Measurements from ENCODE around the gene SCGB3A2.

The SCGB3A2 gene

GRCh38 chr5:147853372-147853987, 25.0 kb upstream of the SCGB3A2 start:
- Histone ChIP-seq H3K36me3 (ENCODE audit: control insufficient read depth, insufficient read depth, low read length) (no peaks in the 10 kb centered on the region), H3K9ac (ENCODE audit: low read length) (no peak overlapping the region), H3K4me1 (ENCODE audit: control insufficient read depth, insufficient read depth, low read length) (no peaks in the 10 kb centered on the region), H3K9me3 (ENCODE audit: control insufficient read depth, low read length) (no peaks in the 10 kb centered on the region), H3K27me3 (ENCODE audit: control insufficient read depth, insufficient read depth, low read length) (no peaks in the 10 kb centered on the region), H3K4me3 (ENCODE audit: low read length) (no peak overlapping the region)

- no peak overlapping the region for H3K4me3 ChIP-seq (ENCODE audit: low read length)
- H3K27me3 ChIP-seq (ENCODE audit: control insufficient read depth, insufficient read depth, low read length) = no peaks in the 10 kb centered on the region
- H3K4me1 ChIP-seq (ENCODE audit: control insufficient read depth, insufficient read depth, low read length) = no peaks in the 10 kb centered on the region
- no peaks in the 10 kb centered on the region for H3K9me3 ChIP-seq (ENCODE audit: control insufficient read depth, low read length)
- H3K36me3 ChIP-seq (ENCODE audit: control insufficient read depth, insufficient read depth, low read length) = no peaks in the 10 kb centered on the region
- H3K9ac ChIP-seq (ENCODE audit: low read length) = no peak overlapping the region
Measured at GRCh38 chr5:147854331-147854730, 24.2 kb upstream of the SCGB3A2 start.

- H3K4me3 ChIP-seq (ENCODE audit: low read length) = no peak overlapping the region
- H3K36me3 ChIP-seq (ENCODE audit: control insufficient read depth, insufficient read depth, low read length) = no peaks in the 10 kb centered on the region
- no peaks in the 10 kb centered on the region for H3K4me1 ChIP-seq (ENCODE audit: control insufficient read depth, insufficient read depth, low read length)
- no peaks in the 10 kb centered on the region for H3K9me3 ChIP-seq (ENCODE audit: control insufficient read depth, low read length)
- H3K27me3 ChIP-seq (ENCODE audit: control insufficient read depth, insufficient read depth, low read length) = no peaks in the 10 kb centered on the region
- H3K9ac ChIP-seq (ENCODE audit: low read length) = no peak overlapping the region
Measured at GRCh38 chr5:147854894-147855773, 23.4 kb upstream of the SCGB3A2 start.

- no peaks in the 10 kb centered on the region for H3K9me3 ChIP-seq (ENCODE audit: control insufficient read depth, low read length)
- no peak overlapping the region for H3K9ac ChIP-seq (ENCODE audit: low read length)
- H3K36me3 ChIP-seq (ENCODE audit: control insufficient read depth, insufficient read depth, low read length) = no peaks in the 10 kb centered on the region
- no peaks in the 10 kb centered on the region for H3K4me1 ChIP-seq (ENCODE audit: control insufficient read depth, insufficient read depth, low read length)
- no peaks in the 10 kb centered on the region for H3K27me3 ChIP-seq (ENCODE audit: control insufficient read depth, insufficient read depth, low read length)
- no peak overlapping the region for H3K4me3 ChIP-seq (ENCODE audit: low read length)
Measured at GRCh38 chr5:147855774-147856069, 22.8 kb upstream of the SCGB3A2 start.

GRCh38 chr5:147856801-147857200, 21.7 kb upstream of the SCGB3A2 start:
- Histone ChIP-seq H3K36me3 (ENCODE audit: control insufficient read depth, insufficient read depth, low read length) (no peaks in the 10 kb centered on the region), H3K9ac (ENCODE audit: low read length) (no peak overlapping the region), H3K4me3 (ENCODE audit: low read length) (no peak overlapping the region), H3K27me3 (ENCODE audit: control insufficient read depth, insufficient read depth, low read length) (no peaks in the 10 kb centered on the region), H3K9me3 (ENCODE audit: control insufficient read depth, low read length) (no peaks in the 10 kb centered on the region), H3K4me1 (ENCODE audit: control insufficient read depth, insufficient read depth, low read length) (no peaks in the 10 kb centered on the region)

- Histone ChIP-seq H3K4me3 (ENCODE audit: low read length) (no peak overlapping the region), H3K4me1 (ENCODE audit: control insufficient read depth, insufficient read depth, low read length) (no peaks in the 10 kb centered on the region), H3K27me3 (ENCODE audit: control insufficient read depth, insufficient read depth, low read length) (no peaks in the 10 kb centered on the region), H3K9me3 (ENCODE audit: control insufficient read depth, low read length) (no peaks in the 10 kb centered on the region), H3K9ac (ENCODE audit: low read length) (no peak overlapping the region), H3K36me3 (ENCODE audit: control insufficient read depth, insufficient read depth, low read length) (no peaks in the 10 kb centered on the region)
Measured at GRCh38 chr5:147857302-147858129, 21.0 kb upstream of the SCGB3A2 start.

- H3K36me3 ChIP-seq (ENCODE audit: control insufficient read depth, insufficient read depth, low read length) = no peaks in the 10 kb centered on the region
- no peak overlapping the region for H3K9ac ChIP-seq (ENCODE audit: low read length)
Measured at GRCh38 chr5:147858565-147858964, 19.9 kb upstream of the SCGB3A2 start.

GRCh38 chr5:147859962-147860640, 18.4 kb upstream of the SCGB3A2 start:
- no peaks in the 10 kb centered on the region for H3K27me3 ChIP-seq (ENCODE audit: control insufficient read depth, insufficient read depth, low read length)
- H3K9ac ChIP-seq (ENCODE audit: low read length) = no peak overlapping the region
- H3K4me1 ChIP-seq (ENCODE audit: control insufficient read depth, insufficient read depth, low read length) = peaks cover 5% of the 10 kb centered on the region
- H3K9me3 ChIP-seq (ENCODE audit: control insufficient read depth, low read length) = no peaks in the 10 kb centered on the region
- H3K36me3 ChIP-seq (ENCODE audit: control insufficient read depth, insufficient read depth, low read length) = no peaks in the 10 kb centered on the region
- no peak overlapping the region for H3K4me3 ChIP-seq (ENCODE audit: low read length)

More at GRCh38 chr5:147858565-147858964, 19.9 kb upstream of the SCGB3A2 start:
- no peaks in the 10 kb centered on the region for H3K4me1 ChIP-seq (ENCODE audit: control insufficient read depth, insufficient read depth, low read length)
- no peak overlapping the region for H3K4me3 ChIP-seq (ENCODE audit: low read length)
- no peaks in the 10 kb centered on the region for H3K27me3 ChIP-seq (ENCODE audit: control insufficient read depth, insufficient read depth, low read length)
- no peaks in the 10 kb centered on the region for H3K9me3 ChIP-seq (ENCODE audit: control insufficient read depth, low read length)

- H3K9ac ChIP-seq (ENCODE audit: low read length) = no peak overlapping the region
- H3K4me3 ChIP-seq (ENCODE audit: low read length) = no peak overlapping the region
- H3K36me3 ChIP-seq (ENCODE audit: control insufficient read depth, insufficient read depth, low read length) = no peaks in the 10 kb centered on the region
- peaks cover 5% of the 10 kb centered on the region for H3K4me1 ChIP-seq (ENCODE audit: control insufficient read depth, insufficient read depth, low read length)
- H3K9me3 ChIP-seq (ENCODE audit: control insufficient read depth, low read length) = no peaks in the 10 kb centered on the region
- no peaks in the 10 kb centered on the region for H3K27me3 ChIP-seq (ENCODE audit: control insufficient read depth, insufficient read depth, low read length)
Measured at GRCh38 chr5:147860641-147861025, 17.9 kb upstream of the SCGB3A2 start.

GRCh38 chr5:147863454-147864158, 14.9 kb upstream of the SCGB3A2 start:
- Histone ChIP-seq H3K4me3 (ENCODE audit: low read length) (no peak overlapping the region), H3K27me3 (ENCODE audit: control insufficient read depth, insufficient read depth, low read length) (no peaks in the 10 kb centered on the region), H3K36me3 (ENCODE audit: control insufficient read depth, insufficient read depth, low read length) (no peaks in the 10 kb centered on the region), H3K4me1 (ENCODE audit: control insufficient read depth, insufficient read depth, low read length) (peaks cover 5% of the 10 kb centered on the region), H3K9ac (ENCODE audit: low read length) (no peak overlapping the region), H3K9me3 (ENCODE audit: control insufficient read depth, low read length) (no peaks in the 10 kb centered on the region)

GRCh38 chr5:147869112-147869511, 9.4 kb upstream of the SCGB3A2 start:
- Histone ChIP-seq H3K9ac (ENCODE audit: low read length) (no peak overlapping the region), H3K27me3 (ENCODE audit: control insufficient read depth, insufficient read depth, low read length) (no peaks in the 10 kb centered on the region), H3K36me3 (ENCODE audit: control insufficient read depth, insufficient read depth, low read length) (no peaks in the 10 kb centered on the region), H3K9me3 (ENCODE audit: control insufficient read depth, low read length) (no peaks in the 10 kb centered on the region), H3K4me3 (ENCODE audit: low read length) (no peak overlapping the region), H3K4me1 (ENCODE audit: control insufficient read depth, insufficient read depth, low read length) (peaks cover 3% of the 10 kb centered on the region)

Measured in mucosa of stomach (tissue), 1 donor.